IMR-90 (cell line): ENCODE measurements around the gene COL4A2. TPM values are rescaled to one million over a fixed set of nuclear protein-coding genes. Genes with fewer than 3 reads are reported as not detected.

ENCODE experiments used
- ATAC-seq: fragments of 200-7000 bp; cut with Tn5 transposase; 2 replicates; pipeline ENCODE4 v1.9.1; 2020; ENCODE audit warnings: low read depth, mild to moderate bottlenecking, moderate library complexity
- BruUV-seq: library from RNA; stranded (reverse); fragments of 400-500 nt; replicated peaks from 2 replicates; lab custom pipeline; 2021; lab: Mats Ljungman, UMichigan
- CTCF ChIA-PET: fragments of 300-600 bp; formaldehyde crosslinking; extraction: SDS; loops from one replicate; lab custom pipeline; 2021; ENCODE audit warnings: antibody characterized with exemption; lab: Yijun Ruan, JAX
- POLR2A ChIA-PET: fragments of 300-600 bp; sonication (Branson Sonifier 250); formaldehyde crosslinking; loops from one replicate; lab custom pipeline; 2022; ENCODE audit warnings: antibody characterized with exemption; ENCODE audit not compliant: unreplicated experiment; lab: Charles Lee
- DNase-seq: peaks from one replicate; pipeline ENCODE4 v3.0.0; 2013
- H2AFZ ChIP-seq: replicated peaks from 2 replicates; pipeline ENCODE3; 2013; ENCODE audit warnings: low read length, mild to moderate bottlenecking; ENCODE audit not compliant: poor library complexity
- H2AK5ac ChIP-seq: 2 replicates; pipeline ENCODE4 v1.6.1; 2013; ENCODE audit warnings: low read depth, low read length, inconsistent platforms
- H2AK9ac ChIP-seq: replicated peaks from 2 replicates; pipeline ENCODE3; 2013; ENCODE audit warnings: mild to moderate bottlenecking, low read depth, low read length, moderate library complexity; ENCODE audit not compliant: poor library complexity
- H2BK120ac ChIP-seq: 2 replicates; pipeline ENCODE4 v1.6.1; 2013; ENCODE audit warnings: low read depth, low read length, inconsistent platforms
- H2BK15ac ChIP-seq: 3 replicates; pipeline ENCODE4 v1.6.1; 2013; ENCODE audit warnings: low read depth, low read length, inconsistent platforms
- H2BK20ac ChIP-seq: 2 replicates; pipeline ENCODE4 v1.6.1; 2013; ENCODE audit warnings: low read depth, mild to moderate bottlenecking, inconsistent platforms, low read length, moderate library complexity
- H2BK5ac ChIP-seq: 2 replicates; pipeline ENCODE4 v1.6.1; 2013; ENCODE audit warnings: mild to moderate bottlenecking, low read depth, low read length, inconsistent platforms; ENCODE audit not compliant: poor library complexity, severe bottlenecking
- H3K14ac ChIP-seq: replicated peaks from 2 replicates; pipeline ENCODE4 v1.6.1; 2013; ENCODE audit warnings: low read depth, low read length, inconsistent platforms
- H3K18ac ChIP-seq: 2 replicates; pipeline ENCODE4 v1.6.1; 2013; ENCODE audit warnings: low read depth, low read length, control low read depth
- H3K23ac ChIP-seq: 2 replicates; pipeline ENCODE4 v1.6.1; 2013; ENCODE audit warnings: low read depth, low read length, inconsistent platforms
- H3K27ac ChIP-seq: 2 replicates; pipeline ENCODE4 v1.5.1; 2013; ENCODE audit warnings: mild to moderate bottlenecking, control low read depth, low read length; ENCODE audit not compliant: insufficient read depth
- H3K27me3 ChIP-seq: 2 replicates; pipeline ENCODE4 v1.6.1; 2013; ENCODE audit warnings: low read length; ENCODE audit not compliant: control insufficient read depth, insufficient read depth
- H3K36me3 ChIP-seq: 2 replicates; pipeline ENCODE4 v1.6.1; 2013; ENCODE audit warnings: low read length, mixed read lengths; ENCODE audit not compliant: control insufficient read depth, insufficient read depth
- H3K4ac ChIP-seq: 2 replicates; pipeline ENCODE4 v1.6.1; 2013; ENCODE audit warnings: low read depth, low read length, inconsistent platforms
- H3K4me1 ChIP-seq: 2 replicates; pipeline ENCODE4 v1.6.1; 2013; ENCODE audit warnings: low read length, mixed read lengths; ENCODE audit not compliant: control insufficient read depth, insufficient read depth
- H3K4me2 ChIP-seq: 2 replicates; pipeline ENCODE4 v1.6.1; 2013; ENCODE audit warnings: low read depth, mild to moderate bottlenecking, control low read depth, low read length, moderate library complexity
- H3K4me3 ChIP-seq: 2 replicates; pipeline ENCODE4 v1.5.1; 2013; ENCODE audit warnings: low read depth, mild to moderate bottlenecking, control low read depth, low read length, moderate library complexity; ENCODE audit not compliant: insufficient read depth
- H3K56ac ChIP-seq: 2 replicates; pipeline ENCODE4 v1.6.1; 2013; ENCODE audit warnings: low read length, inconsistent platforms; ENCODE audit not compliant: insufficient read depth; ENCODE audit errors: extremely low read depth
- H3K79me1 ChIP-seq, 2 experiments: 2 replicates each; pipeline ENCODE4 v1.6.1; 2013; ENCODE audit warnings: low read length in 2 of 2, inconsistent platforms in 1 of 2, low read depth in 1 of 2
- H3K9ac ChIP-seq: 2 replicates; pipeline ENCODE4 v1.6.1; 2013; ENCODE audit warnings: low read depth, low read length, control low read depth
- H3K9me1 ChIP-seq: 2 replicates; pipeline ENCODE4 v1.6.1; 2013; ENCODE audit warnings: low read length, inconsistent platforms; ENCODE audit not compliant: insufficient read depth
- H3K9me3 ChIP-seq: 2 replicates; pipeline ENCODE4 v1.6.1; 2013; ENCODE audit warnings: low read length; ENCODE audit not compliant: control insufficient read depth, insufficient read depth
- H4K20me1 ChIP-seq: 2 replicates; pipeline ENCODE4 v1.6.1; 2013; ENCODE audit warnings: low read length, inconsistent platforms; ENCODE audit not compliant: insufficient read depth
- H4K5ac ChIP-seq: 2 replicates; pipeline ENCODE4 v1.6.1; 2013; ENCODE audit warnings: mild to moderate bottlenecking, low read depth, low read length, control low read depth
- H4K8ac ChIP-seq, 2 experiments: 2 replicates each; pipeline ENCODE4 v1.6.1; 2013; ENCODE audit warnings: low read depth in 2 of 2, low read length in 2 of 2, control low read depth in 1 of 2, inconsistent platforms in 1 of 2
- H4K91ac ChIP-seq: 2 replicates; pipeline ENCODE4 v1.6.1; 2013; ENCODE audit warnings: low read depth, low read length, inconsistent platforms; ENCODE audit not compliant: insufficient read depth
- BHLHE40 ChIP-seq: fragments of 150-350 bp; IDR thresholded peaks from 2 replicates; pipeline ENCODE4 v1.6.1; 2016; ENCODE audit warnings: mild to moderate bottlenecking, low read depth, low read length
- CHD1 ChIP-seq: IDR thresholded peaks from 2 replicates; pipeline ENCODE4 v1.6.1; 2012; ENCODE audit warnings: low read depth, low read length, improper control_type of control experiment
- CTCF ChIP-seq: conservative IDR thresholded peaks from 2 replicates; pipeline ENCODE4 v1.5.1; 2012; ENCODE audit warnings: mild to moderate bottlenecking, low read depth, low read length, improper control_type of control experiment
- FOS ChIP-seq: fragments of 150-350 bp; IDR thresholded peaks from 2 replicates; pipeline ENCODE4 v1.6.1; 2016; ENCODE audit warnings: low read depth, low read length
- MAZ ChIP-seq: IDR thresholded peaks from 2 replicates; pipeline ENCODE4 v1.6.1; 2012; ENCODE audit warnings: low read depth, mild to moderate bottlenecking, low read length, improper control_type of control experiment, moderate library complexity, borderline replicate concordance
- NFE2L2 ChIP-seq: fragments of 150-350 bp; IDR thresholded peaks from 2 replicates; pipeline ENCODE4 v1.6.1; 2016; ENCODE audit warnings: low read depth, mild to moderate bottlenecking, low read length
- POLR2A ChIP-seq: IDR thresholded peaks from 2 replicates; pipeline ENCODE4 v1.6.1; 2012; ENCODE audit warnings: mild to moderate bottlenecking, low read depth, low read length
- RAD21 ChIP-seq: IDR thresholded peaks from 2 replicates; pipeline ENCODE4 v1.6.1; 2012; ENCODE audit warnings: low read length, improper control_type of control experiment
- RCOR1 ChIP-seq: IDR thresholded peaks from 2 replicates; pipeline ENCODE4 v1.6.1; 2012; ENCODE audit warnings: mild to moderate bottlenecking, low read length, improper control_type of control experiment; ENCODE audit not compliant: insufficient replicate concordance
- SMC3 ChIP-seq: fragments of 150-350 bp; IDR thresholded peaks from 2 replicates; pipeline ENCODE4 v1.6.1; 2016; ENCODE audit warnings: low read depth, mild to moderate bottlenecking, antibody characterized with exemption, low read length, moderate library complexity
- WGBS, 2 experiments: methylation state at CpG; one replicate each; pipeline versions ENCODE4 v1.1.5 to v1.1.7; 2013; ENCODE audit warnings: missing lambda C conversion rate in 2 of 2; ENCODE audit not compliant: insufficient read length in 1 of 2; ENCODE audit errors: extremely low coverage in 2 of 2; 5-methylcytosine and 5-hydroxymethylcytosine counted together
- dilution Hi-C: fragments of 300-500 bp; cut with HindIII; formaldehyde crosslinking; loops from one replicate; pipeline ENCODE4 v1.14.3; 2018; ENCODE audit warnings: low sequenced_read_pairs; ENCODE audit not compliant: unreplicated experiment
- in situ Hi-C: fragments of 300-500 bp; cut with MboI; formaldehyde crosslinking; loops from 3 replicates; pipeline ENCODE4 v1.14.3; 2019; ENCODE audit warnings: low sequenced_read_pairs, inconsistent platforms, mixed read lengths
- intact Hi-C: fragments of 100-400 bp; cut with micrococcal nuclease; formaldehyde crosslinking; loops from 2 replicates; pipeline ENCODE4 v1.10.0; 2022
- polyA plus RNA-seq, 3 experiments: library from polyadenylated mRNA; depleted of rRNA; stranded (reverse); fragments of >200 nt; gene quantifications; 2 replicates each; pipeline ENCODE4 v1.2.3, GENCODE V29; 2012; ENCODE audit warnings: low replicate concordance in 1 of 3
- total RNA-seq: library from RNA; depleted of rRNA; stranded (reverse); fragments of >200 nt; gene quantifications from 2 replicates; pipeline ENCODE4 v1.2.3, GENCODE V29; 2012
- TF ChIP-seq, protein P1 (sequence below): fragments of 150-350 bp; IDR thresholded peaks from 2 replicates; pipeline ENCODE4 v1.6.1; 2016; ENCODE audit warnings: low read depth, mild to moderate bottlenecking, low read length, moderate library complexity, borderline replicate concordance
- TF ChIP-seq, protein P2 (sequence below): fragments of 150-350 bp; IDR thresholded peaks from 2 replicates; pipeline ENCODE4 v1.6.1; 2017; ENCODE audit warnings: mild to moderate bottlenecking, antibody characterized with exemption, low read length, low read depth

COL4A2 gene
- total and polyA plus RNA-seq, 2 of the 4 experiments (the other 2 are of a cell fraction) = 90.7 to 457 TPM

- TF ChIP-seq NFE2L2 = no peak
Observed at GRCh38 chr13:110492679-110493593, 185.9 kb downstream of the COL4A2 start (continued).

DNA sequence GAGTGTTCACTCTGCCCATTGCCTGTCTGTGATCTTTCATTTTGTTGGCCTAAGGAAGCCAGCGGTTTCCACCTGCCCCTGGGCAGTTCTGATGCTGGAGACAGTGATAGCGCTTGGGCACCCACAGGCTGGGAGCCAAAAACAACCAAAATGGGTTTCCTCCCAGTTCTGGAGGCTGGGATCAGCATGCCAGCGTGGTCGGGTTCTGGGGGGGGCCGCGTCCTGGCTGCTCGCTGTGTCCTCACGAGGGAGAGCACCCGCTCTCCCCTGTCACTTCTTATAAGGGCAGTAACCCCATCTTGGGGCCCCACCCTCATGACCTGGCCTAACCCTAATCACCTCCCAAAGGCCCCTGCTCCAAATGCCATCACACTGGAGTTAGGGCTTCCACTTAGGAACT, 186.5 kb downstream of the COL4A2 start:
- Histone ChIP-seq H3K14ac (no peak overlapping the region), H3K18ac (no peak overlapping the region), H3K79me1 (peaks cover 13 to 40% of the 10 kb centered on the region in 2 experiments), H3K4me1 (no peaks in the 10 kb centered on the region), H4K91ac (no peak overlapping the region), H2AK5ac (no peak overlapping the region), H2BK15ac (no peak overlapping the region), H3K9me3 (no peaks in the 10 kb centered on the region), H4K8ac (no peak overlapping the region), H2AK9ac (no peak overlapping the region), H2BK20ac (no peak overlapping the region), H3K56ac (no peak overlapping the region), H2BK5ac (no peak overlapping the region), H3K36me3 (peaks cover 89% of the 10 kb centered on the region), H2BK120ac (no peak overlapping the region), H2AFZ (no peak overlapping the region), H3K4me3 (no peak overlapping the region), H3K9me1 (peaks cover 21% of the 10 kb centered on the region), H3K23ac (no peak overlapping the region), H4K20me1 (peaks cover 10% of the 10 kb centered on the region), H3K27me3 (no peaks in the 10 kb centered on the region), H4K5ac (no peak overlapping the region), H3K4ac (no peak overlapping the region), H3K27ac (no peak overlapping the region), H3K9ac (no peak overlapping the region), H3K4me2 (no peak overlapping the region)
- no TSS peak for BruUV-seq
- intact Hi-C loops (no loop called here), dilution Hi-C loops (no loop called here), in situ Hi-C loops (no loop called here)
- DNase-seq (no peak), ATAC-seq (no peak)
- ChIA-PET CTCF (no interaction called here), POLR2A (no interaction called here)
- WGBS, 2 experiments = 94% methylated on average over 2 of the region's 9 CpGs; no CpG with 5 or more reads in 1 of the 2 experiments
- TF ChIP-seq CTCF (no peak), FOS (no peak), MAZ (no peak), SMC3 (no peak), RCOR1 (no peak), RAD21 (no peak), BHLHE40 (no peak), NFE2L2 (no peak), CHD1 (no peak), POLR2A (no peak)
- TF ChIP-seq, protein P1, sequence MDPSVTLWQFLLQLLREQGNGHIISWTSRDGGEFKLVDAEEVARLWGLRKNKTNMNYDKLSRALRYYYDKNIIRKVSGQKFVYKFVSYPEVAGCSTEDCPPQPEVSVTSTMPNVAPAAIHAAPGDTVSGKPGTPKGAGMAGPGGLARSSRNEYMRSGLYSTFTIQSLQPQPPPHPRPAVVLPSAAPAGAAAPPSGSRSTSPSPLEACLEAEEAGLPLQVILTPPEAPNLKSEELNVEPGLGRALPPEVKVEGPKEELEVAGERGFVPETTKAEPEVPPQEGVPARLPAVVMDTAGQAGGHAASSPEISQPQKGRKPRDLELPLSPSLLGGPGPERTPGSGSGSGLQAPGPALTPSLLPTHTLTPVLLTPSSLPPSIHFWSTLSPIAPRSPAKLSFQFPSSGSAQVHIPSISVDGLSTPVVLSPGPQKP = no peak
- TF ChIP-seq, protein P2, sequence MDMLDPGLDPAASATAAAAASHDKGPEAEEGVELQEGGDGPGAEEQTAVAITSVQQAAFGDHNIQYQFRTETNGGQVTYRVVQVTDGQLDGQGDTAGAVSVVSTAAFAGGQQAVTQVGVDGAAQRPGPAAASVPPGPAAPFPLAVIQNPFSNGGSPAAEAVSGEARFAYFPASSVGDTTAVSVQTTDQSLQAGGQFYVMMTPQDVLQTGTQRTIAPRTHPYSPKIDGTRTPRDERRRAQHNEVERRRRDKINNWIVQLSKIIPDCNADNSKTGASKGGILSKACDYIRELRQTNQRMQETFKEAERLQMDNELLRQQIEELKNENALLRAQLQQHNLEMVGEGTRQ = no peak
